Measurements from ENCODE around the gene OR2A14. TPM values are rescaled to one million over a fixed set of nuclear protein-coding genes. Genes with fewer than 3 reads are reported as not detected.

Gene OR2A14
- total RNA-seq, 1 experiment from 2014 or later: not detected

DNA sequence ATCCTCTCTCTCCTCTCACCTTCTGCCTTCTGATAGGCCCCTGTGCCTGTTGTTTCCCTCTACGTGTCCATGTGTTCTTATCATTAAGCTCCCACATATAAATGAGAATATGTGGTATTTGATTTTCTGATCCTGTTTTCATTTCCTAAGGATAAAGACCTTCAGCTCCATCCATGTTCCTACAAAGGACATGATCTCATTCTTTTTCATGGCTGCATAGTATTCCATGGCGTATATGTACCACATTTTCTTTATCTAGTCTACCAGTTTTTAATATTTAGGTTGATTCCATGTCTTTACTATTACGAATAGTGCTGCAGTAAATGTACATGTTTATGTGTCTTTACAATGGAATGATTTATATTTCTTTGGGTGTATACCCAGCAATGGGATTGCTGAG lies 32.3 kb upstream of the OR2A14 start:
- Mint-ChIP-seq H3K4me1 (peaks cover 3% of the 10 kb centered on the region in 2 experiments; a peak in 2 of 4 replicates), H3K4me3 (no peak overlapping the region)

More for the DNA sequence above, 32.3 kb upstream of the OR2A14 start:
- Mint-ChIP-seq H3K27me3 (ENCODE audit: low read depth) (no peaks in the 10 kb centered on the region), H3K9me3 (peaks cover 0 to 11% of the 10 kb centered on the region in 2 experiments; a peak in 2 of 5 replicates), H3K36me3 (ENCODE audit: insufficient read depth in 1 of 3, low read depth in 3 of 3) (no peaks in the 10 kb centered on the region; a peak in 1 of 7 replicates), H3K27ac (no peak overlapping the region)
- Histone ChIP-seq H3K79me1 (ENCODE audit: insufficient read depth, low read depth, low read length, poor library complexity, severe bottlenecking) (no peaks in the 10 kb centered on the region), H3K79me2 (ENCODE audit: insufficient read depth, low read length) (no peaks in the 10 kb centered on the region), H3T11ph (ENCODE audit: low read length) (no peak overlapping the region), H2BK5ac (ENCODE audit: insufficient read length, low read length) (no peak overlapping the region), H3K9me3 (ENCODE audit: control insufficient read depth, low read depth, low read length) (no peaks in the 10 kb centered on the region), H3K4ac (ENCODE audit: low read depth, low read length) (no peak overlapping the region), H3K23ac (ENCODE audit: insufficient read length, low read depth, low read length) (no peak overlapping the region), H3K27me3 (ENCODE audit: insufficient read depth, low read length) (no peaks in the 10 kb centered on the region), H4K8ac (replicated peaks; ENCODE audit: insufficient read length, low read depth, low read length) (no peak overlapping the region), H2BK12ac (ENCODE audit: insufficient read length, low read depth, low read length) (no peak overlapping the region), H2BK15ac (ENCODE audit: low read depth, low read length) (no peak overlapping the region), H4K5ac (ENCODE audit: insufficient read length, low read depth, low read length) (no peak overlapping the region), H2BK20ac (ENCODE audit: low read depth, low read length, poor library complexity, severe bottlenecking) (no peak overlapping the region), H3K18ac (ENCODE audit: insufficient read length, low read depth, low read length) (no peak overlapping the region), H3K4me1 (ENCODE audit: insufficient read depth, low read length) (no peaks in the 10 kb centered on the region), H3K27ac (ENCODE audit: insufficient read length, low read depth, low read length) (no peak overlapping the region), H4K91ac (ENCODE audit: insufficient read length, low read depth, low read length) (no peak overlapping the region), H2AFZ (ENCODE audit: low read length) (no peak overlapping the region), H3K4me2 (ENCODE audit: insufficient read depth, insufficient read length, low read length) (no peak overlapping the region), H3K56ac (ENCODE audit: insufficient read length, low read depth, low read length) (no peak overlapping the region), H4K20me1 (ENCODE audit: control insufficient read depth, insufficient read depth, insufficient read length) (no peaks in the 10 kb centered on the region), H2AK5ac (ENCODE audit: insufficient read length, low read length) (no peak overlapping the region), H3K9ac (ENCODE audit: extremely low read depth, insufficient read length, low read length) (no peak overlapping the region), H3K23me2 (ENCODE audit: insufficient read length, low read depth, low read length, poor library complexity, severe bottlenecking) (peaks cover 2% of the 10 kb centered on the region), H3K14ac (ENCODE audit: insufficient read depth, low read length) (no peak overlapping the region), H2BK120ac (ENCODE audit: low read depth, low read length, poor library complexity, severe bottlenecking) (no peak overlapping the region)
- WGBS (ENCODE audit: extremely low coverage, insufficient read length, low lambda C conversion rate): no CpG with 5 or more reads among the region's 3 CpGs
- no peak for DNase-seq
- TF ChIP-seq, protein P1, sequence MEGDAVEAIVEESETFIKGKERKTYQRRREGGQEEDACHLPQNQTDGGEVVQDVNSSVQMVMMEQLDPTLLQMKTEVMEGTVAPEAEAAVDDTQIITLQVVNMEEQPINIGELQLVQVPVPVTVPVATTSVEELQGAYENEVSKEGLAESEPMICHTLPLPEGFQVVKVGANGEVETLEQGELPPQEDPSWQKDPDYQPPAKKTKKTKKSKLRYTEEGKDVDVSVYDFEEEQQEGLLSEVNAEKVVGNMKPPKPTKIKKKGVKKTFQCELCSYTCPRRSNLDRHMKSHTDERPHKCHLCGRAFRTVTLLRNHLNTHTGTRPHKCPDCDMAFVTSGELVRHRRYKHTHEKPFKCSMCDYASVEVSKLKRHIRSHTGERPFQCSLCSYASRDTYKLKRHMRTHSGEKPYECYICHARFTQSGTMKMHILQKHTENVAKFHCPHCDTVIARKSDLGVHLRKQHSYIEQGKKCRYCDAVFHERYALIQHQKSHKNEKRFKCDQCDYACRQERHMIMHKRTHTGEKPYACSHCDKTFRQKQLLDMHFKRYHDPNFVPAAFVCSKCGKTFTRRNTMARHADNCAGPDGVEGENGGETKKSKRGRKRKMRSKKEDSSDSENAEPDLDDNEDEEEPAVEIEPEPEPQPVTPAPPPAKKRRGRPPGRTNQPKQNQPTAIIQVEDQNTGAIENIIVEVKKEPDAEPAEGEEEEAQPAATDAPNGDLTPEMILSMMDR (conservative IDR thresholded peaks at IDR 0.05): no peak

Measured in H9 (cell line).